ENCODE measurements around the gene STXBP5. TPM values are rescaled to one million over a fixed set of nuclear protein-coding genes. Genes with fewer than 3 reads are reported as not detected.

The STXBP5 gene
- total RNA-seq, 2 donors from 2014 or later: 9.9 to 13.6 TPM

DNA sequence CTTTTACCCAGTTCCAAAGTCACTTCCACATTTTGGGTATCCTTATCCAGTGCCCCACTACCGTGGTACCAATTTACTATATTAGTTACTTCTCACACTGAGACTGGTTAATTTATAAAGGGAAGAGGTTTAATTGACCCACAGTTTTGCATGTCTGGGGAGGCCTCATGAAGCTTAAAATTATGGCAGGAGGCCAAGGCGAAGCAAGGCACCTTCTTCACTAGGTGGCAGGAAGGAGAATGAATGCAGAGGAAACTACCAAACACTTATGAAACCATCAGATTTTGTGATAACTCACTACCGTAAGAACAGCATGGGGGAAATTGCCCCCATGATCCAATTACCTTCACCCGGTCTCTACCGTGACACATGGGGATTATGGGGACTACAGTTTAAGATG is 197.6 kb downstream of the STXBP5 start:
- Histone ChIP-seq H3K36me3 (no peaks in the 10 kb centered on the region), H3K4me3 (no peak overlapping the region), H3K27ac (no peak overlapping the region), H3K9me3 (no peaks in the 10 kb centered on the region), H3K27me3 (no peaks in the 10 kb centered on the region), H3K4me1 (no peaks in the 10 kb centered on the region)
- DNase-seq (ENCODE audit: low spot score): no peak
- TF ChIP-seq, protein P1, sequence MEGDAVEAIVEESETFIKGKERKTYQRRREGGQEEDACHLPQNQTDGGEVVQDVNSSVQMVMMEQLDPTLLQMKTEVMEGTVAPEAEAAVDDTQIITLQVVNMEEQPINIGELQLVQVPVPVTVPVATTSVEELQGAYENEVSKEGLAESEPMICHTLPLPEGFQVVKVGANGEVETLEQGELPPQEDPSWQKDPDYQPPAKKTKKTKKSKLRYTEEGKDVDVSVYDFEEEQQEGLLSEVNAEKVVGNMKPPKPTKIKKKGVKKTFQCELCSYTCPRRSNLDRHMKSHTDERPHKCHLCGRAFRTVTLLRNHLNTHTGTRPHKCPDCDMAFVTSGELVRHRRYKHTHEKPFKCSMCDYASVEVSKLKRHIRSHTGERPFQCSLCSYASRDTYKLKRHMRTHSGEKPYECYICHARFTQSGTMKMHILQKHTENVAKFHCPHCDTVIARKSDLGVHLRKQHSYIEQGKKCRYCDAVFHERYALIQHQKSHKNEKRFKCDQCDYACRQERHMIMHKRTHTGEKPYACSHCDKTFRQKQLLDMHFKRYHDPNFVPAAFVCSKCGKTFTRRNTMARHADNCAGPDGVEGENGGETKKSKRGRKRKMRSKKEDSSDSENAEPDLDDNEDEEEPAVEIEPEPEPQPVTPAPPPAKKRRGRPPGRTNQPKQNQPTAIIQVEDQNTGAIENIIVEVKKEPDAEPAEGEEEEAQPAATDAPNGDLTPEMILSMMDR (IDR thresholded peaks at IDR 0.05): no peak

DNA sequence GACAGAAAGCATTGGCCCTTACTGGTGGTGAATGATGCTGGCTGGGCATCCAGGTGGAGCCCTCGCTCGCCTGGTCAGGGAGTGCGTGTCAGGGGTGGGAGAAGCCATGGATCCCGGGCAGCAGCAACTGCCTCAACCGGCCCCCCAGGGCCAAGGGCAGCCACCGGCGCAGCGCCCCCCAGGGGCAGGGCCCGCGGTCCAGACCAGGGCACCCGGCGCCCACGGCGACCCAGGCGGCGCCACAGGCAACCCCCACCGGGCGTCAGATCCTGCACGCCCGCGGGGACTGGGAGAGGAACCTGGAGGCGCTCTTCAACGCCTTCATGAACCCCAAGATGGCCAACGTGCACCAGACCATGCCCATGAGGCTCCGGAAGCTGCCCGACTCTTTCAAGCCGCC is 202.6 kb downstream of the STXBP5 start:
- H3K4me3 ChIP-seq: no peak overlapping the region
- no peaks in the 10 kb centered on the region for H3K36me3 ChIP-seq
- TF ChIP-seq, protein P1 (IDR thresholded peaks at IDR 0.05): no peak
- no peak overlapping the region for H3K27ac ChIP-seq
- no peaks in the 10 kb centered on the region for H3K27me3 ChIP-seq
- H3K9me3 ChIP-seq: no peaks in the 10 kb centered on the region
- H3K4me1 ChIP-seq: no peaks in the 10 kb centered on the region
- DNase-seq (ENCODE audit: low spot score): no peak

DNA sequence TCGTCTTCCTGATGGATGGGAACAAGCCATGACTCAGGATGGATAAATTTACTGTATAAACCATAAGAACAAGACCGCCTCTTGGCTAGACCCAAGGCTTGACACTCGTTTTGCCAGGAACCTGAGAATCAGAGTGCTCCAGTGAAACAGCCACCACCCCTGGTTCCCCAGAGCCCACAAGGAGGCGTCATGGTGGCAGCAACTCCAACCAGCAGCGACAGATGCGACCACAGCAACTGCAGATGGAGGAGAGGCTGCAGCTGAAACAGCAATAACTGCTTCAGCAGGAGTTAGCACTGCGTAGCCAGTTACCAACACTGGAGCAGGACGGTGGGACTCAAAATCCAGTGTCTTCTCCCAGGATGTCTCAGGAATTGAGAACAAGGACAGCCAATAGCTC is 203.4 kb downstream of the STXBP5 start:
- TF ChIP-seq, protein P1 (IDR thresholded peaks at IDR 0.05): no peak
- no peak for DNase-seq (ENCODE audit: low spot score)
- no peaks in the 10 kb centered on the region for H3K9me3 ChIP-seq
- H3K27me3 ChIP-seq: no peaks in the 10 kb centered on the region
- H3K4me3 ChIP-seq: no peak overlapping the region
- no peak overlapping the region for H3K27ac ChIP-seq
- no peaks in the 10 kb centered on the region for H3K4me1 ChIP-seq
- H3K36me3 ChIP-seq: no peaks in the 10 kb centered on the region

DNA sequence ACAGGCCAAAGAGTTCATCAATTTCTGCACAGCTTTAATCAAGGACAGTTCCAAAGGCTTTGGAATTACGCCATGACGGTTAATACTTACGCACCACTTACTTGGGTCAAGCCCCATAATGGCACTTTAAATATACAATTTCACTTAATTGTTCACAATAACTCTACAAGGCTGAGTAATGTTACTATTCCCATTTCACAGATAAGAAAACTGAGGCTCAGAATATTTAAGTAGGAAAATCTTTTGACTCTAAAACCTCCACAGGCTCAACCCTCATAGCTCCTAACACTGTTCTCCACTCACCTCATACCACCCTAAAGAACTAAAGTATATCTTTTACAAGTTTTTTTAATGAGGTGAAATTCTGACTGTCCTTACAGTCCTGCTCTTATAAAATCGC is 212.4 kb downstream of the STXBP5 start:
- no peak overlapping the region for H3K4me3 ChIP-seq
- no peaks in the 10 kb centered on the region for H3K9me3 ChIP-seq
- H3K4me1 ChIP-seq: no peaks in the 10 kb centered on the region
- TF ChIP-seq, protein P1 (IDR thresholded peaks at IDR 0.05): no peak
- H3K36me3 ChIP-seq: no peaks in the 10 kb centered on the region
- H3K27me3 ChIP-seq: no peaks in the 10 kb centered on the region
- no peak for DNase-seq (ENCODE audit: low spot score)
- no peak overlapping the region for H3K27ac ChIP-seq

DNA sequence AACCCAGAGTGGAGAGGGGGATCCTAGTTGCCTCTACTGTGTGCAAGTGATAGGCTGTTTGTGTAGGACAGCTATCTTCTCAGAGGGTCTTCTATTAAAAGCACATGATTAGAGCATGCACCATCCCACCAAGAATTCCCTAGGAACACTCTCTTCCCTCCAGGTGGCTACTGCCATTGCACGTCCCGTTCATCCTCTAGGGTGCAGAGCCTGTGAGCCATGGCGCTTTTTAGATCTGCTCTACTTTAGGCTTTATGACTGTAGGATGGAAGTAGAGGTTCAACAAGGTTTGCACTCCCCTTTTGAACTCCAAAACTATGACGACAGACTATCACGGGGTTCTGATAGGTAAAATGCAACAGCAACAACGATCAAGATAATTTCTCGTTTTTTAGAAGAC is 213.7 kb downstream of the STXBP5 start:
- no peaks in the 10 kb centered on the region for H3K4me1 ChIP-seq

DNA sequence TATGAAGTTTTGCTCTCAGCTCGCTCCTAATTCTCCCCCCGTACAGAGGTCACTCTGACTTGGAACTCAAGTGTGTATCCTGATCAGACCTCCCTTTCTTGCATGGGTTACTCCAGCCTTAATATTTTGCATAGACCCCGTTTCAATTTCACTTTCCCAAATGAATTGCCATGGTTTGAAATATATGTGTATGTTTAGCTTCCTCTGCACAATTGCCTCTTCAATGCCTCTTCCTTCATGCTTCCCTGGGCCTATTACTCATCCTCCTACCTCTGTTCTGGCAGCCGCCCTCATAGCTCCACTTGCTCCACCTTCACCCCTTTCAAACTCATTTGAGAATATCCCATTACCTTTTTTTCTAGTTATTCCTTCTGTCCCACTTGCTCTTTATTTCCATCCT is 214.3 kb downstream of the STXBP5 start:
- DNase-seq (ENCODE audit: low spot score): no peak
- Histone ChIP-seq H3K9me3 (no peaks in the 10 kb centered on the region), H3K27me3 (no peaks in the 10 kb centered on the region), H3K27ac (no peak overlapping the region), H3K4me1 (no peaks in the 10 kb centered on the region), H3K36me3 (no peaks in the 10 kb centered on the region), H3K4me3 (no peak overlapping the region)
- TF ChIP-seq, protein P1 (IDR thresholded peaks at IDR 0.05): no peak

More for the DNA sequence above, 213.7 kb downstream of the STXBP5 start:
- Histone ChIP-seq H3K9me3 (no peaks in the 10 kb centered on the region), H3K27ac (no peak overlapping the region), H3K36me3 (no peaks in the 10 kb centered on the region), H3K4me3 (no peak overlapping the region), H3K27me3 (no peaks in the 10 kb centered on the region)
- DNase-seq (ENCODE audit: low spot score): no peak
- TF ChIP-seq, protein P1 (IDR thresholded peaks at IDR 0.05): no peak
